Left forelimb (tissue), 1 donor: ENCODE results near the gene FUT7.
"Not testable (repeated sequence)": the region's sequence is repeated elsewhere in the genome, so short reads cannot be mapped to it uniquely, and the experiment has no call there.

ENCODE experiments used
- DNase-seq: peaks from one replicate; pipeline ENCODE4 v3.0.0-alpha.2; 2018; ENCODE audit warnings: low spot score

The FUT7 gene

GRCh38 chr9:137066096-137066861 is 34.4 kb upstream of the FUT7 start:
- DNase-seq, result no peak

GRCh38 chr9:137065336-137065967 is 33.6 kb upstream of the FUT7 start:
- DNase-seq, result no peak

GRCh38 chr9:137064880-137065164 is 32.9 kb upstream of the FUT7 start:
- no peak for DNase-seq

GRCh38 chr9:137064027-137064879 is 32.4 kb upstream of the FUT7 start:
- no peak for DNase-seq

- no peak for DNase-seq
Measured at GRCh38 chr9:137063311-137064026, 31.6 kb upstream of the FUT7 start.

- not testable (repeated sequence) for DNase-seq
Measured at GRCh38 chr9:137062798-137063197, 30.9 kb upstream of the FUT7 start.

GRCh38 chr9:137062384-137062783 is 30.5 kb upstream of the FUT7 start:
- DNase-seq, result no peak

GRCh38 chr9:137058521-137059234 is 26.8 kb upstream of the FUT7 start:
- DNase-seq, result no peak

- no peak for DNase-seq
Measured at GRCh38 chr9:137057545-137057944, 25.7 kb upstream of the FUT7 start.

- no peak for DNase-seq
Measured at GRCh38 chr9:137056739-137057415, 25.0 kb upstream of the FUT7 start.

- DNase-seq, result peak; percentile 93
Measured at GRCh38 chr9:137055385-137056364, 23.8 kb upstream of the FUT7 start.

GRCh38 chr9:137054932-137055384 is 23.1 kb upstream of the FUT7 start:
- no peak for DNase-seq

GRCh38 chr9:137053944-137054931 is 22.4 kb upstream of the FUT7 start, which contains the start of gene ENTPD2:
Gene ENTPD2 (minus strand): TSS chr9:137054061. CDS start chr9:137053997, 64 bp downstream.
- no peak for DNase-seq

GRCh38 chr9:137052998-137053943 is 21.4 kb upstream of the FUT7 start:
- no peak for DNase-seq

- no peak for DNase-seq
Measured at GRCh38 chr9:137052293-137052692, 20.4 kb upstream of the FUT7 start.

GRCh38 chr9:137051145-137051724 is 19.3 kb upstream of the FUT7 start:
- DNase-seq, result no peak

GRCh38 chr9:137050570-137050969 is 18.7 kb upstream of the FUT7 start:
- no peak for DNase-seq
